Measurements from ENCODE around the gene CCDC181. TPM values are rescaled to one million over a fixed set of nuclear protein-coding genes. Genes with fewer than 3 reads are reported as not detected.

CCDC181 gene
- total and polyA plus RNA-seq, 2 of the 8 experiments (the other 6 are each of a cell fraction or from before 2014, with no cell fraction given), result 1.2 to 3.7 TPM

- TF ChIP-seq CHD7 (IDR thresholded peaks at IDR 0.05; ENCODE audit: insufficient replicate concordance, low read length) (no peak), CHD2 (IDR thresholded peaks at IDR 0.05; ENCODE audit: low read length) (no peak), TAF1 (IDR thresholded peaks at IDR 0.05; ENCODE audit: low read depth, low read length) (no peak), ATF2 (IDR thresholded peaks at IDR 0.05; ENCODE audit: low read length) (no peak), TBP (IDR thresholded peaks at IDR 0.05; ENCODE audit: low read depth, low read length) (no peak), TAF7 (optimal IDR thresholded peaks at IDR 0.05; ENCODE audit: borderline replicate concordance, low read depth, low read length) (no peak)
Measured at GRCh38 chr1:169468982-169469381, 41.7 kb upstream of the CCDC181 start (continued).
